Ascending aorta (tissue), 2 donors: ENCODE data around the gene KRTAP5-3. TPM values are rescaled to one million over a fixed set of nuclear protein-coding genes. Genes with fewer than 3 reads are reported as not detected.

Experiments used
- DNase-seq, 2 donors: peaks; one replicate each; pipeline ENCODE4 v3.0.0-alpha.2; 2019; ENCODE audit warnings: low spot score in 2 of 2
- H3K27ac ChIP-seq, 2 donors: fragments of 200-600 bp; sonication (generic); one replicate each; pipeline ENCODE4 v1.5.1; 2016 to 2017; ENCODE audit warnings: mild to moderate bottlenecking in 1 of 2
- H3K27me3 ChIP-seq: fragments of 200-600 bp; sonication (generic); one replicate; pipeline ENCODE4 v1.5.1; 2017
- H3K36me3 ChIP-seq, 2 donors: fragments of 200-600 bp; sonication (generic); one replicate each; pipeline ENCODE4 v1.5.1; 2016
- H3K4me1 ChIP-seq, 2 donors: fragments of 200-600 bp; sonication (generic); one replicate each; pipeline ENCODE4 v1.5.1; 2016 to 2017; ENCODE audit warnings: mild to moderate bottlenecking in 1 of 2
- H3K4me3 ChIP-seq, 2 donors: fragments of 200-600 bp; sonication (generic); one replicate each; pipeline ENCODE4 v1.5.1; 2016 to 2017; ENCODE audit warnings: mild to moderate bottlenecking in 1 of 2
- H3K9me3 ChIP-seq, 2 donors: fragments of 200-600 bp; sonication (generic); one replicate each; pipeline ENCODE4 v1.5.1; 2016
- CTCF ChIP-seq, 3 experiments: fragments of 200-600 bp in 2 of 3; fragments of 450-650 bp in 1 of 3; sonication (generic) in 2 of 3; IDR thresholded peaks; one replicate each; pipeline ENCODE4 v1.5.1; 2016 to 2019; ENCODE audit warnings: antibody characterized with exemption in 3 of 3, mild to moderate bottlenecking in 1 of 3, moderate library complexity in 1 of 3
- intact Hi-C: fragments of 100-400 bp; cut with DNase I; formaldehyde crosslinking; loops from one replicate; pipeline ENCODE4 v1.15.1; 2023
- total RNA-seq: library from RNA; depleted of rRNA; stranded (reverse); fragments of >200 nt; gene quantifications from one replicate; pipeline ENCODE4 v1.1.0, GENCODE V29; 2016

Gene KRTAP5-3
- total RNA-seq, 1 donor from 2014 or later: not detected

- Histone ChIP-seq H3K9me3 (no peaks in the 10 kb centered on the region), H3K4me1 (no peaks in the 10 kb centered on the region), H3K27ac (no peak overlapping the region), H3K36me3 (no peaks in the 10 kb centered on the region), H3K4me3 (no peak overlapping the region), H3K27me3 (no peaks in the 10 kb centered on the region)
- no peak for TF ChIP-seq CTCF (IDR thresholded peaks at IDR 0.05)
- intact Hi-C loops: no loop called here
- no peak for DNase-seq
These were observed 28.2 kb upstream of the KRTAP5-3 start for GRCh38 chr11:1636291-1636950.

DNA sequence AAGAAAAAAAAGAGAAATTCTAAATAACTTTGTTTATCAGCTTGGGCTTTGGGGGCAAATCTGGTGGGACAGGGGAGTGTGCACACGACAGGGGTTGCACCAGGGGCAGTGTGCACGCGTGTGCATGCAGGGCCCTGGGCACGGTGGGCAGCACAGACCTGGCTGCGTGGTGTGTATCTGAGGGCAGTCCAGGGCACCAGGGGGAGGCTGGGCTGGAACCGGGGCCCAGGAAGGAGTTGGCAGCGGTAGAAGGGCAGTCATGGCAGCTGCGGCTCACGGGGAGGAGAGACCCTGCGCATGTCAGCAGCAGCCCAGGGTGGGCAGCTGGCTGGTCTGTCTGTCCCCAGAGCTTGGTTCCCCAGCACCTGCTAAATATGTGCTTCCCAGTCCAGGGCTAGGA lies 25.6 kb upstream of the KRTAP5-3 start:
- no peaks in the 10 kb centered on the region for H3K4me1 ChIP-seq
- TF ChIP-seq CTCF (IDR thresholded peaks at IDR 0.05): no peak
- H3K27me3 ChIP-seq: no peaks in the 10 kb centered on the region
- H3K36me3 ChIP-seq: no peaks in the 10 kb centered on the region
- H3K4me3 ChIP-seq: no peak overlapping the region
- intact Hi-C loops: no loop called here
- H3K27ac ChIP-seq: no peak overlapping the region
- H3K9me3 ChIP-seq: no peaks in the 10 kb centered on the region
- DNase-seq: no peak

DNA sequence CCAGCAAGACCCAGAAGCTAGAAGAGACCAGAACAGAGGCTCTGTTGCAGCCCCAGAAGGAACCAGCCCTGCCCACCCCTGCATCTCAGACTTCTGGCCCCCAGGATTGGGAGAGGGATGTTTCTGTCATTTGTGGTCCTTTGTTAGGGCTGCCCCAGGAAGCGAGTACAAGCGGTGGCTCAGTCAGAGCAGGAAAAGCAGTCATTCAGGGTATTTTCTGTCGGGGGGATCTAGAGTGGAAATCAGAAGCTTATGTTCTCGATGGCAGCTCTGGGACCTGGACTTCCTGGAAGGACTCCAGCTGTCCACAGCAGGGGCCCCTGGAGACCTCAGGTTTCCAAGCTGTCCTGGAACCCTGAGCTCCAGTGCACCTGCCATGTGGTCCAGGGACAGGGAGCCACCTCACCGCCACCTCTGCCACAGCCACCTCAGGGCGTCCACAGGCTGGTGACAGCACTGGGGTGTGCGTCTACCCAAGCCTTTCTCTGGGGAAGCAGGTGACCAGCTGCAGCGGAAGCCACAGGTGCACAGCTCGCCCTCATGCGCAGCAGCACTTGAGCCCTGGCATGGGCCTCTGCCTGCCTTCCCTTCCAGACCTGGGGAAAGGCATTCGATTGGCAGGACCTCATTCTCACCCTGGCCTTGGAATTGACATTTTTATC lies 23.9 kb upstream of the KRTAP5-3 start:
- no peak for DNase-seq
- no peak for TF ChIP-seq CTCF (IDR thresholded peaks at IDR 0.05)
- intact Hi-C loops: no loop called here
- H3K9me3 ChIP-seq: no peaks in the 10 kb centered on the region
- H3K36me3 ChIP-seq: no peaks in the 10 kb centered on the region
- no peaks in the 10 kb centered on the region for H3K27me3 ChIP-seq
- no peak overlapping the region for H3K27ac ChIP-seq
- no peak overlapping the region for H3K4me3 ChIP-seq
- no peaks in the 10 kb centered on the region for H3K4me1 ChIP-seq

DNA sequence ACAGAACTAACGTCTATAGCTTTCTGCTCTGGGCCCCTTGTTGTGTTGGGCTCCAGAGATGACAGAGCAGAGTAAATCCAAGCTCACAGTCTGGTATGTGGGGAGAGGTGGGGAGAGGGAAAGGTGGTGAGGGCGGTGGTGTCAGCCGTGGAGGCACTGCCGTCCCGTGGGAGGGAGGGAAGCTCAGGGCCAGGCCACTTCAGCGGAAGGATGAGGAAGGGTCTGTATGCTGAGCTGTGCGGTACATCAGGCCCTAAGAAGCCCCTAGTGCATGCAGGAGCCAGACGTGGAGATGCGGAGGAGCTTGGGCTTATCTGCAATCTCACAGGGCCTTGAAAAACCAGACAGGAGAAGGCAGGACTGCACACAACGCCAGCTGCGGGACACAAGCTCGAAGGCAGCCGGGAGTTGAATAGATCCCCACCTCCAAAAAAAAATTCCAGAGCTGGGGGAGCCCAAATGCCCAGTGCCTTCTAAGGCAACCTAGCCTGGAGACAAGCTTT lies 22.9 kb upstream of the KRTAP5-3 start:
- no peaks in the 10 kb centered on the region for H3K36me3 ChIP-seq
- no peaks in the 10 kb centered on the region for H3K27me3 ChIP-seq
- intact Hi-C loops: no loop called here
- no peak for TF ChIP-seq CTCF (IDR thresholded peaks at IDR 0.05)
- DNase-seq: no peak
- no peak overlapping the region for H3K27ac ChIP-seq
- H3K4me3 ChIP-seq: no peak overlapping the region
- no peaks in the 10 kb centered on the region for H3K9me3 ChIP-seq
- no peaks in the 10 kb centered on the region for H3K4me1 ChIP-seq

GRCh38 chr11:1630271-1630670 lies 22.0 kb upstream of the KRTAP5-3 start:
- Histone ChIP-seq H3K36me3 (no peaks in the 10 kb centered on the region), H3K27ac (no peak overlapping the region), H3K4me3 (no peak overlapping the region), H3K4me1 (no peaks in the 10 kb centered on the region), H3K9me3 (no peaks in the 10 kb centered on the region), H3K27me3 (no peaks in the 10 kb centered on the region)
- intact Hi-C loops: no loop called here
- TF ChIP-seq CTCF (IDR thresholded peaks at IDR 0.05): no peak
- no peak for DNase-seq
